HCT116 (cell line): Measurements from ENCODE around the gene FAM43B. TPM values are rescaled to one million over a fixed set of nuclear protein-coding genes. Genes with fewer than 3 reads are reported as not detected.

ENCODE experiments used
- ATAC-seq: fragments of 200-7000 bp; cut with Tn5 transposase; 2 replicates; pipeline ENCODE4 v1.9.1; 2020; ENCODE audit warnings: mild to moderate bottlenecking, moderate library complexity
- Bru-seq: library from RNA; stranded (reverse); fragments of 400-500 nt; gene quantifications from one replicate; lab custom pipeline; 2021; lab: Mats Ljungman, UMichigan
- BruChase-seq, 2 experiments: library from RNA; stranded (reverse); fragments of 400-500 nt; gene quantifications; one replicate each; lab custom pipeline; 2021; lab: Mats Ljungman, UMichigan
- BruUV-seq: library from RNA; stranded (reverse); fragments of 400-500 nt; replicated peaks from 2 replicates; lab custom pipeline; 2021; lab: Mats Ljungman, UMichigan
- CTCF ChIA-PET: fragments of 300-600 bp; sonication (Branson Sonifier 250); formaldehyde crosslinking; loops from one replicate; lab custom pipeline; 2021; ENCODE audit warnings: antibody characterized with exemption; lab: Charles Lee
- POLR2A ChIA-PET: fragments of 300-600, 350-600 bp; sonication (Branson Sonifier 250); formaldehyde crosslinking; loops from one replicate; lab custom pipeline; 2021; ENCODE audit warnings: antibody characterized with exemption; lab: Charles Lee
- RAD21 ChIA-PET, 2 experiments: fragments of 300-600 bp; sonication (Branson Sonifier 250); formaldehyde crosslinking; loops; one replicate each; lab custom pipeline; 2023; ENCODE audit warnings: low total read pairs in 2 of 2; ENCODE audit not compliant: uncharacterized antibody in 2 of 2, unreplicated experiment in 2 of 2, low non-redundant PET in 1 of 2; lab: Charles Lee
- DNase-seq: peaks from one replicate; pipeline ENCODE4 v3.0.0-alpha.2; 2010; ENCODE audit warnings: low read depth, low spot score
- H2AFZ ChIP-seq: fragments of 200-600 bp; shearing (Covaris generic), sonication (generic); 2 replicates; pipeline ENCODE4 v1.6.1; 2017; ENCODE audit warnings: low read depth, mixed run types, mixed read lengths, antibody characterized with exemption, low read length; ENCODE audit not compliant: poor library complexity, severe bottlenecking
- H3K27ac ChIP-seq: 2 replicates; pipeline ENCODE4 v1.5.1; 2012; ENCODE audit warnings: low read depth, low read length
- H3K27me3 ChIP-seq: fragments of 200-600 bp; sonication (generic); 2 replicates; pipeline ENCODE4 v1.6.1; 2016; ENCODE audit warnings: mixed run types, low read length, mixed read lengths; ENCODE audit not compliant: insufficient read depth
- H3K36me3 ChIP-seq, 2 experiments: fragments of 200-500 bp in 1 of 2; fragments of 200-600 bp in 1 of 2; sonication (Bioruptor generic) in 1 of 2; sonication (generic) in 1 of 2; 2 replicates each; pipeline versions ENCODE4 v1.5.1 to v1.6.1; 2014 to 2016; ENCODE audit warnings: low read length in 2 of 2, inconsistent platforms in 1 of 2, mixed read lengths in 1 of 2, mixed run types in 1 of 2; ENCODE audit not compliant: insufficient read depth in 2 of 2, control insufficient read depth in 1 of 2
- H3K4me1 ChIP-seq, 2 experiments: fragments of 200-600 bp in 1 of 2; sonication (generic) in 1 of 2; 2 replicates each; pipeline versions ENCODE4 v1.5.1 to v1.6.1; 2012 to 2017; ENCODE audit warnings: low read length in 2 of 2, inconsistent platforms in 1 of 2, mild to moderate bottlenecking in 1 of 2, mixed read lengths in 1 of 2, mixed run types in 1 of 2, moderate library complexity in 1 of 2; ENCODE audit not compliant: insufficient read depth in 2 of 2, control insufficient read depth in 1 of 2
- H3K4me2 ChIP-seq: fragments of 200-600 bp; sonication (generic); 2 replicates; pipeline ENCODE4 v1.6.1; 2017; ENCODE audit warnings: mixed run types, low read length, mixed read lengths
- H3K4me3 ChIP-seq, 2 experiments: fragments of 200-600 bp in 1 of 2; sonication (generic) in 1 of 2; replicated peaks in 1 of 2; 2 replicates each; pipeline ENCODE4 v1.5.1; 2011 to 2016; ENCODE audit warnings: low read length in 2 of 2, control low read depth in 1 of 2, low read depth in 1 of 2, mild to moderate bottlenecking in 1 of 2, mixed read lengths in 1 of 2, mixed run types in 1 of 2
- H3K79me2 ChIP-seq: fragments of 200-600 bp; sonication (generic); 2 replicates; pipeline ENCODE4 v1.6.1; 2017; ENCODE audit warnings: mild to moderate bottlenecking, mixed run types, low read length, moderate library complexity, mixed read lengths; ENCODE audit not compliant: insufficient read depth
- H3K9ac ChIP-seq: fragments of 200-600 bp; sonication (generic); 2 replicates; pipeline ENCODE4 v1.6.1; 2016; ENCODE audit warnings: low read length, mixed read lengths
- H3K9me2 ChIP-seq: fragments of 200-600 bp; sonication (generic), shearing (Covaris generic); 2 replicates; pipeline ENCODE4 v1.6.1; 2017; ENCODE audit warnings: mixed run types, mild to moderate bottlenecking, moderate library complexity; ENCODE audit not compliant: insufficient read depth
- H3K9me3 ChIP-seq, 2 experiments: fragments of 200-500 bp in 1 of 2; fragments of 200-600 bp in 1 of 2; sonication (Bioruptor generic) in 1 of 2; sonication (generic) in 1 of 2; 2 replicates each; pipeline ENCODE4 v1.6.1; 2014 to 2017; ENCODE audit warnings: low read length in 2 of 2, mixed read lengths in 2 of 2, inconsistent platforms in 1 of 2, low read depth in 1 of 2, mild to moderate bottlenecking in 1 of 2, mixed run types in 1 of 2, moderate library complexity in 1 of 2; ENCODE audit not compliant: control insufficient read depth in 1 of 2, insufficient read depth in 1 of 2
- H4K20me1 ChIP-seq: fragments of 200-600 bp; sonication (generic), shearing (Covaris generic); 2 replicates; pipeline ENCODE4 v1.6.1; 2017; ENCODE audit warnings: mixed run types, mild to moderate bottlenecking, moderate library complexity; ENCODE audit not compliant: insufficient read depth
- CEBPB ChIP-seq: IDR thresholded peaks from 2 replicates; pipeline ENCODE4 v1.6.1; 2012; ENCODE audit warnings: low read depth
- ELF1 ChIP-seq: IDR thresholded peaks from 2 replicates; pipeline ENCODE4 v1.6.1; 2012; ENCODE audit warnings: low read depth, borderline replicate concordance
- FOSL1 ChIP-seq: IDR thresholded peaks from 2 replicates; pipeline ENCODE4 v1.6.1; 2012; ENCODE audit warnings: low read depth
- JUND ChIP-seq: IDR thresholded peaks from 2 replicates; pipeline ENCODE4 v1.6.1; 2012
- MAX ChIP-seq: IDR thresholded peaks from 2 replicates; pipeline ENCODE4 v1.6.1; 2012
- SP1 ChIP-seq: IDR thresholded peaks from 2 replicates; pipeline ENCODE4 v1.6.1; 2012; ENCODE audit warnings: low read depth
- YY1 ChIP-seq: IDR thresholded peaks from 2 replicates; pipeline ENCODE4 v1.6.1; 2011; ENCODE audit warnings: low read length, low read depth, moderate library complexity, mild to moderate bottlenecking; ENCODE audit not compliant: insufficient replicate concordance; ENCODE audit errors: extremely low read depth
- ZNF274 ChIP-seq: fragments of 200-500 bp; sonication (Bioruptor generic); IDR thresholded peaks from 2 replicates; pipeline ENCODE4 v1.6.1; 2014; ENCODE audit warnings: mild to moderate bottlenecking, low read depth, low read length, inconsistent platforms
- intact Hi-C: fragments of 100-400 bp; cut with micrococcal nuclease; formaldehyde crosslinking; loops from 2 replicates; pipeline ENCODE4 v1.10.0; 2022
- long read RNA-seq: library from polyadenylated mRNA; unstranded; transcript quantifications from one replicate; pipeline ENCODE4 v2.0.0, GENCODE V29; 2021; ENCODE audit not compliant: unreplicated experiment
- polyA plus RNA-seq: library from polyadenylated mRNA; unstranded; fragments of >200 nt; gene quantifications from 2 replicates; pipeline ENCODE4 v1.2.1, GENCODE V29; 2012; ENCODE audit warnings: missing spikeins
- total RNA-seq: library from RNA; stranded (reverse); gene quantifications from one replicate; pipeline ENCODE4 v1.2.1, GENCODE V29; 2021; ENCODE audit not compliant: unreplicated experiment
- TF ChIP-seq, protein P1 (sequence below): IDR thresholded peaks from 2 replicates; pipeline ENCODE4 v1.6.1; 2011; ENCODE audit warnings: mild to moderate bottlenecking, low read length, moderate library complexity; ENCODE audit not compliant: insufficient replicate concordance; ENCODE audit errors: extremely low read depth

The FAM43B gene
- total RNA-seq = not detected
- polyA plus RNA-seq = not detected in 2 replicates
- not detected for Bru-seq, nascent RNA
- not detected for BruChase-seq, experiment 1, labeled RNA remaining after a 6-hour chase
- BruChase-seq, experiment 2, labeled RNA remaining after a 2-hour chase = not detected
- long read RNA-seq = 0 reads

DNA sequence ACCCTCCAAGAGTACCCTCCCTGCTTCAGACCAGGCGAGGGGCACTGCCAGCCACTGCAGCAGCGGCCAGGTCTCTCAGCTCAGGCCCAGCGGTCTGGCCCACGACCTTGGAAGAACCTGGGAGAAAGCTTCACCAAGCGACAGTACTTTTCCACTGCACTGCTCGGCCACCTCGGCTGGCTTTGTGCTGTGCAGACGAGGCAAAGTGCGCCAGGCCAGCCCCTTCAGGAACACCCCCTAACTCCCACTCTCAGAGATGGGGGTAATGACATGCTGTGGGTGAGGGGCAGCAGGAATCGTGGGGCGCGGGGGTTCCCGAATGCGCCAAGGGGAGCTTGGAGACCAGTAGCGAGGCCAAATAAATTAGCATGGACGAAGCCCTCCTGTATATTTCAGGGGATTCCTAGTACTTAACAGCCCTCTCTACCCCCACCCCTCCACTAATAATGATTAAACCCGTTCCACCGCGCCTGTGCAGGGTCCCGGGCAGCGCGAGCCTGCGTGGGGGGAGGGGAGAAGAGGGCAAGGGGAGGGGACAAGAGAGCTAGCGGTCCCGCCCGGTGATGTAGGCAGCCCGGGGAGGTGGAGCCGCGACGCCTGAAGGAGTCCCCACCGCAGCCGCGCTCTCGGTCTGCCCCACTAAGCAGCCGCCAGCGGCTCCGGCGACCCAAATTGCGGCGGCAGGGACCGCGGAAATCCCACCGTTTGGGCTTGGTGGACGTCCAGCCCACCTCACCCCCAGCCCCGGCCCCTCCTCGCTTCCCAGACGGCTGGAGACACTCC, at the start of gene FAM43B:
FAM43B (plus strand) TSS at position 629 of the 783 bp plus-strand sequence. CDS start 401 bp downstream, outside the sequence.
- no TSS peak for BruUV-seq
- H3K4me1 ChIP-seq = no peaks in the 10 kb centered on the region
- DNase-seq (no peak), ATAC-seq (no peak)
- TF ChIP-seq FOSL1 (no peak), ZNF274 (no peak), SP1 (no peak), ELF1 (no peak), YY1 (no peak), MAX (no peak), JUND (no peak), CEBPB (no peak)
- TF ChIP-seq, protein P1, sequence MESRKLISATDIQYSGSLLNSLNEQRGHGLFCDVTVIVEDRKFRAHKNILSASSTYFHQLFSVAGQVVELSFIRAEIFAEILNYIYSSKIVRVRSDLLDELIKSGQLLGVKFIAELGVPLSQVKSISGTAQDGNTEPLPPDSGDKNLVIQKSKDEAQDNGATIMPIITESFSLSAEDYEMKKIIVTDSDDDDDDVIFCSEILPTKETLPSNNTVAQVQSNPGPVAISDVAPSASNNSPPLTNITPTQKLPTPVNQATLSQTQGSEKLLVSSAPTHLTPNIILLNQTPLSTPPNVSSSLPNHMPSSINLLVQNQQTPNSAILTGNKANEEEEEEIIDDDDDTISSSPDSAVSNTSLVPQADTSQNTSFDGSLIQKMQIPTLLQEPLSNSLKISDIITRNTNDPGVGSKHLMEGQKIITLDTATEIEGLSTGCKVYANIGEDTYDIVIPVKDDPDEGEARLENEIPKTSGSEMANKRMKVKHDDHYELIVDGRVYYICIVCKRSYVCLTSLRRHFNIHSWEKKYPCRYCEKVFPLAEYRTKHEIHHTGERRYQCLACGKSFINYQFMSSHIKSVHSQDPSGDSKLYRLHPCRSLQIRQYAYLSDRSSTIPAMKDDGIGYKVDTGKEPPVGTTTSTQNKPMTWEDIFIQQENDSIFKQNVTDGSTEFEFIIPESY = no peak
- H4K20me1 ChIP-seq = no peaks in the 10 kb centered on the region
- intact Hi-C loops = no loop called here
- H2AFZ ChIP-seq = no peak within 1 kb of the TSS
- H3K27me3 ChIP-seq = no peaks in the 10 kb centered on the region
- ChIA-PET RAD21 (no interaction called here), CTCF (interaction anchor here (1.5 kb wide), 1 partner anchor 22 kb away, joined by 5 read pairs; no protein-coding TSS in a partner anchor), POLR2A (no interaction called here)
- no peaks in the 10 kb centered on the region for H3K9me2 ChIP-seq
- no peak within 1 kb of the TSS for H3K27ac ChIP-seq
- H3K4me3 ChIP-seq = no peak within 1 kb of the TSS
- H3K9me3 ChIP-seq = no peaks in the 10 kb centered on the region
- H3K79me2 ChIP-seq = no peaks in the 10 kb centered on the region
- H3K4me2 ChIP-seq = no peak within 1 kb of the TSS
- no peaks in the 10 kb centered on the region for H3K36me3 ChIP-seq
- H3K9ac ChIP-seq = no peak within 1 kb of the TSS
